Measurements from ENCODE around the gene IL16. TPM values are rescaled to one million over a fixed set of nuclear protein-coding genes. Genes with fewer than 3 reads are reported as not detected.

Gene IL16
- total and polyA plus RNA-seq, 9 of the 15 experiments (the other 6 are each of a cell fraction or from before 2014, with no cell fraction given), result 1.4 to 18.8 (median 10.6) TPM

DNA sequence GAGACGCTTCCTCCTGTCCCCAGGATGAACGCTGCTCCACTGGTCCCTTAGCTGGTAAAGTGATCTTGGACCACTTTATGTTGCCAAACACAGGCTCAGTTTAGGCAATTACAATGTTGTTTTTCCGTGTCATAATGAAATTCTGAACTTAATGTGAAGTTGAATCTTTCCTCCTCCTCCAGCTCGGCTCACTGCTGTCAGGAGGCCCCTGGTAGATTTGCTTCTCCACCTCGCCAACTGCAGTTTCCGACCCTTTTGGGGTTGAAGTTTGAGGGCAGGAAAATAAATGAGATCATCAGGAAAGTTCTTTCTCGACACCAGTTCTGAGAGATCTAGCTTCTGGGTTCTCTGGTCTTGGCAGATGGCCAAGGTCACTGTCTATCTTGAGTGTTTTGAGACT is 34.8 kb upstream of the IL16 start:
- no peak overlapping the region for H3K4me2 ChIP-seq (ENCODE audit: insufficient read depth, low read length)
- no peaks in the 10 kb centered on the region for H3K36me3 ChIP-seq (ENCODE audit: control insufficient read depth, insufficient read depth, low read length)
- FAIRE-seq (no peak), ATAC-seq (no peak), DNase-seq (ENCODE audit: extremely low read depth in 1 of 4, low spot score in 3 of 4) (no peak)
- H4K20me1 ChIP-seq (replicated peaks; ENCODE audit: control insufficient read depth, insufficient read depth, low read length), result no peaks in the 10 kb centered on the region
- in situ Hi-C loops (cut with MboI) (loop anchor here (5.0 kb wide), 1 partner anchor 105 kb away; no protein-coding TSS in a partner anchor), intact Hi-C loops (cut with micrococcal nuclease) (loop anchor here (5.0 kb wide), 1 partner anchor 175 kb away; the partner anchor contains the start of gene MESD)
- TF ChIP-seq NFIC (IDR thresholded peaks at IDR 0.05) (peak; percentile 85), TFAM (CRISPR knock-in tag; conservative IDR thresholded peaks at IDR 0.05) (no peak)
- H3K9me3 ChIP-seq (replicated peaks; ENCODE audit: control insufficient read depth, insufficient read depth, low read depth, low read length), result no peaks in the 10 kb centered on the region
- H3K4me1 ChIP-seq (replicated peaks in 1 of 2; ENCODE audit: control insufficient read depth in 2 of 2, insufficient read depth in 2 of 2, low read length in 2 of 2), result peaks cover 12 to 25% of the 10 kb centered on the region in 2 experiments; a peak in 4 of 5 replicates
- CTCF ChIA-PET (ENCODE audit: low intra/inter-chr PET ratio), result no interaction called here
- H2AFZ ChIP-seq (ENCODE audit: low read depth, low read length), result peak overlapping the region; percentile 17; the same call in 1 of the 2 replicates
- no peak overlapping the region for H3K4me3 ChIP-seq
- 53% methylated on average over 7 of the region's 7 CpGs for WGBS (ENCODE audit: insufficient coverage, low coverage, missing lambda C conversion rate)
- BruUV-seq (replicated peaks), result no TSS peak
- H3K9me1 ChIP-seq (ENCODE audit: control insufficient read depth, insufficient read depth, low read length), result no peaks in the 10 kb centered on the region
- H3K27ac ChIP-seq (ENCODE audit: extremely low read depth, low read depth, low read length), result no peak overlapping the region
- POLR2A ChIA-PET, result interaction anchor here (0.6 kb wide), 1 partner anchor 9 kb away, joined by 3 read pairs; no protein-coding TSS in a partner anchor
- H3K27me3 ChIP-seq (ENCODE audit: control insufficient read depth in 2 of 2, insufficient read depth in 2 of 2, low read length in 2 of 2), result no peaks in the 10 kb centered on the region
- H3K9ac ChIP-seq (ENCODE audit: insufficient read depth in 1 of 2, low read depth in 2 of 2, low read length in 2 of 2), result no peak overlapping the region
- H3K79me2 ChIP-seq (ENCODE audit: control insufficient read depth, insufficient read depth, low read length), result no peaks in the 10 kb centered on the region

DNA sequence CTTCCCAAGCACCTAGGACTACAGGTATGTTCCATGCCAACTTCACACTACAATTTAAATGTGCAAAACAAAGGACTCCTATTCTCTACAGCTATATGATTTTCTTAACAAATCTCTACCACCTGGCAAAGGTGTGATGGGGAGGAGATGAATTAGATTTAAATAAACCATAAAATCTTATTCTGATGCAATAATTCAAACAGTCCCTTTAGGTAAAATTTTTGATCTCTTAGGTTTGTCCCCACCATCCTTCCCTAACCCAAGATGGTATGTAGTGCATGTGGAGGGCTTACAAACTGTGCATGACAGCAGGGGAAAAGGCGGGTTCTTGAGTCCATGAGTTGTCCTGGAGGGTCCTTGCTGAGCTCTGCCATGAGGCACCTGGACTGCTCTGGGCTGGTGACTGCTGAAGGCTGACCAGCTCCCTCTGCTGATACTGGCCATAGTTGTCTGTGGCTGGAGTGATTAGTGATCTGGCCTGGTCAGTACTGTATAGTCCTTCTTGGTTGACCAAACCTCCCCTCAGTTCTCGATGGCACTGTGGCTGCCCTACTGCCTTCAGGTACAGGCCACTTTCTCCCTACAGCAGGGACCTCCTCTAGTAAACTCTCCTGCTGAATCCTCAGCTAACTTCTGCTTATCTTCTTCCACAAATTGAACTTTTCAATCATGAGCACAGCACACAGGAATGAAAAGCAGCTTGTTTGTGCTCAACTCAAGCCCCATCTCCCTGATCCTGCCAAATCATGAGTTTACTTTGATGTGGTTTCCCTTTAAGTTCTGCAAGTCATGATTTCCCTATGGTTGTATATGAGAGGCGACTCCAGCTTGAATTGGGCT is 32.5 kb upstream of the IL16 start:
- FAIRE-seq (peak; percentile 90), ATAC-seq (peak; percentile 91), DNase-seq (ENCODE audit: extremely low read depth in 1 of 4, low spot score in 3 of 4) (peak; percentile 67 to 85 (median 76))
- H3K9me3 ChIP-seq (replicated peaks; ENCODE audit: control insufficient read depth, insufficient read depth, low read depth, low read length), result no peaks in the 10 kb centered on the region
- H3K4me2 ChIP-seq (ENCODE audit: insufficient read depth, low read length), result peak overlapping the region; percentile 47
- H3K27ac ChIP-seq (ENCODE audit: extremely low read depth, low read depth, low read length), result peak overlapping the region; percentile 71
- peaks cover 2% of the 10 kb centered on the region; the same call in 2 of the 3 replicates for H3K36me3 ChIP-seq (ENCODE audit: control insufficient read depth, insufficient read depth, low read length)
- 24% methylated on average over 3 of the region's 3 CpGs for WGBS (ENCODE audit: insufficient coverage, low coverage, missing lambda C conversion rate)
- H3K4me3 ChIP-seq, result no peak overlapping the region
- H3K79me2 ChIP-seq (ENCODE audit: control insufficient read depth, insufficient read depth, low read length), result no peaks in the 10 kb centered on the region
- CTCF ChIA-PET (ENCODE audit: low intra/inter-chr PET ratio), result interaction anchor here (0.7 kb wide), 1 partner anchor 90 kb away, joined by 4 read pairs; no protein-coding TSS in a partner anchor
- in situ Hi-C loops (cut with MboI), result loop anchor here (5.0 kb wide), 1 partner anchor 103 kb away; no protein-coding TSS in a partner anchor
- H4K20me1 ChIP-seq (replicated peaks; ENCODE audit: control insufficient read depth, insufficient read depth, low read length), result no peaks in the 10 kb centered on the region
- peak overlapping the region; percentile 37 for H2AFZ ChIP-seq (ENCODE audit: low read depth, low read length)
- H3K9me1 ChIP-seq (ENCODE audit: control insufficient read depth, insufficient read depth, low read length), result no peaks in the 10 kb centered on the region
- no peaks in the 10 kb centered on the region for H3K27me3 ChIP-seq (ENCODE audit: control insufficient read depth in 2 of 2, insufficient read depth in 2 of 2, low read length in 2 of 2)
- intact Hi-C loops (cut with micrococcal nuclease), result loop anchor here (5.0 kb wide), 1 partner anchor 177 kb away; the partner anchor contains the start of gene MESD
- POLR2A ChIA-PET, result interaction anchor here (0.7 to 1.9 kb wide), 5 partner anchors 9 to 166 kb away, joined by 3 to 13 read pairs (median 3); no protein-coding TSS in a partner anchor
- BruUV-seq (replicated peaks), result no TSS peak
- H3K9ac ChIP-seq (ENCODE audit: insufficient read depth in 1 of 2, low read depth in 2 of 2, low read length in 2 of 2), result peak overlapping the region; percentile 14 to 75
- H3K4me1 ChIP-seq (replicated peaks in 1 of 2; ENCODE audit: control insufficient read depth in 2 of 2, insufficient read depth in 2 of 2, low read length in 2 of 2), result peaks cover 24 to 48% of the 10 kb centered on the region in 2 experiments
- peak; percentile 77; the same call in 1 of the 2 replicates for TF ChIP-seq BCOR (IDR thresholded peaks at IDR 0.05)
- peak; percentile 38; the same call in 1 of the 2 replicates for TF ChIP-seq SMARCA5 (IDR thresholded peaks at IDR 0.05)
- 0 out of 2 replicates have a peak, but pooled peaks have one; percentile 48 for TF ChIP-seq ZKSCAN1 (IDR thresholded peaks at IDR 0.05; ENCODE audit: low read depth, low read length)
- peak; percentile 77; the same call in 1 of the 2 replicates for TF ChIP-seq GATA2 (CRISPR knock-in tag; IDR thresholded peaks at IDR 0.05)
- TF ChIP-seq ZZZ3 (IDR thresholded peaks at IDR 0.05), result no peak
- no peak for TF ChIP-seq MEF2A (IDR thresholded peaks at IDR 0.05; ENCODE audit: control insufficient read depth, low read depth, low read length)
- peak; percentile 97 for TF ChIP-seq NFE2 (IDR thresholded peaks at IDR 0.05; ENCODE audit: low read depth)
- peak; percentile 36; the same call in 1 of the 2 replicates for TF ChIP-seq ZNF766 (CRISPR knock-in tag; conservative IDR thresholded peaks at IDR 0.05)
- TF ChIP-seq, protein P1, sequence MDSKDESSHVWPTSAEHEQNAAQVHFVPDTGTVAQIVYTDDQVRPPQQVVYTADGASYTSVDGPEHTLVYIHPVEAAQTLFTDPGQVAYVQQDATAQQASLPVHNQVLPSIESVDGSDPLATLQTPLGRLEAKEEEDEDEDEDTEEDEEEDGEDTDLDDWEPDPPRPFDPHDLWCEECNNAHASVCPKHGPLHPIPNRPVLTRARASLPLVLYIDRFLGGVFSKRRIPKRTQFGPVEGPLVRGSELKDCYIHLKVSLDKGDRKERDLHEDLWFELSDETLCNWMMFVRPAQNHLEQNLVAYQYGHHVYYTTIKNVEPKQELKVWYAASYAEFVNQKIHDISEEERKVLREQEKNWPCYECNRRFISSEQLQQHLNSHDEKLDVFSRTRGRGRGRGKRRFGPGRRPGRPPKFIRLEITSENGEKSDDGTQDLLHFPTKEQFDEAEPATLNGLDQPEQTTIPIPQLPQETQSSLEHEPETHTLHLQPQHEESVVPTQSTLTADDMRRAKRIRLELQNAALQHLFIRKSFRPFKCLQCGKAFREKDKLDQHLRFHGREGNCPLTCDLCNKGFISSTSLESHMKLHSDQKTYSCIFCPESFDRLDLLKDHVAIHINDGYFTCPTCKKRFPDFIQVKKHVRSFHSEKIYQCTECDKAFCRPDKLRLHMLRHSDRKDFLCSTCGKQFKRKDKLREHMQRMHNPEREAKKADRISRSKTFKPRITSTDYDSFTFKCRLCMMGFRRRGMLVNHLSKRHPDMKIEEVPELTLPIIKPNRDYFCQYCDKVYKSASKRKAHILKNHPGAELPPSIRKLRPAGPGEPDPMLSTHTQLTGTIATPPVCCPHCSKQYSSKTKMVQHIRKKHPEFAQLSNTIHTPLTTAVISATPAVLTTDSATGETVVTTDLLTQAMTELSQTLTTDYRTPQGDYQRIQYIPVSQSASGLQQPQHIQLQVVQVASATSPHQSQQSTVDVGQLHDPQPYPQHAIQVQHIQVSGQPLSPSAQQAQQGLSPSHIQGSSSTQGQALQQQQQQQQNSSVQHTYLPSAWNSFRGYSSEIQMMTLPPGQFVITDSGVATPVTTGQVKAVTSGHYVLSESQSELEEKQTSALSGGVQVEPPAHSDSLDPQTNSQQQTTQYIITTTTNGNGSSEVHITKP (IDR thresholded peaks at IDR 0.05; ENCODE audit: partially characterized antibody), result peak; percentile 22
